ENCODE results near the gene SYT1.

SYT1 gene

DNA sequence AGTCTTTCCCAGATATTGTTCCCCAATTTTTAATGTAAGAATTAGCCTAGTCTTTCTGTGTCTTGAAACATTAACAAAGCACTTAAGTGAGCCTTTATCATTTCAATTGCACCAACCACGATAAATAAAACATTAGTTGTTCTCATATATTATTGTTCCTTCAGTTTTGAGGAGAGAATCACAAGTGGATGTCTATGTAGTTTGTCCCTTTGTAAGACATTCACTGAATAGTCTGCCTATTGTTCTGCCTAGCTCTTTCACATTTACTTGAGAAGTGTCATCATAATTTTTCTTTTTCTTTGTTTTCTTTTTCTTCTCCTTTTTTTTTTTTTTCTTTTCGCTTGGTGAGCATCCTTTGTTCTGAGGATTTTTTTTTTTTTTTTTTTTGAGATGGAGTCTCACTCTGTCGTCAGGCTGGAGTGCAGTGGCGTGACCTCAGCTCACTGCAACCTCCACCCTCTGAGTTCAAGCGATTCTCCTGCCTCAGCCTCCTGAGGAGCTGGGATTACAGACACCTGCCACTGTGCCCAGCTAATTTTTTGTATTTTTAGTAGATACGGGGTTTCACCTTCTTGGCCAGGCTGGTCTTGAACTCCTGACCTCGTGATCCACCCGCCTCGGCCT, 129.7 kb downstream of the SYT1 start:
- ATAC-seq = no peak
- TF ChIP-seq RARB (CRISPR knock-in tag; IDR thresholded peaks at IDR 0.05) (no peak), TOX (CRISPR knock-in tag; IDR thresholded peaks at IDR 0.05; ENCODE audit: borderline replicate concordance) (no peak), ZFP3 (CRISPR knock-in tag; IDR thresholded peaks at IDR 0.05) (no peak), ZNF70 (CRISPR knock-in tag; IDR thresholded peaks at IDR 0.05) (no peak), ZFP30 (CRISPR knock-in tag; IDR thresholded peaks at IDR 0.05) (no peak), ZNF565 (CRISPR knock-in tag; conservative IDR thresholded peaks at IDR 0.05; ENCODE audit: low read depth) (no peak), ISL1 (CRISPR knock-in tag; IDR thresholded peaks at IDR 0.05) (no peak), OSR1 (CRISPR knock-in tag; IDR thresholded peaks at IDR 0.05) (no peak), SNAI2 (CRISPR knock-in tag; IDR thresholded peaks at IDR 0.05) (no peak), TCF4 (CRISPR knock-in tag; IDR thresholded peaks at IDR 0.05; ENCODE audit: borderline replicate concordance) (no peak), ARNTL (CRISPR knock-in tag; IDR thresholded peaks at IDR 0.05; ENCODE audit: borderline replicate concordance, low read depth) (no peak), ZNF8 (CRISPR knock-in tag; IDR thresholded peaks at IDR 0.05) (no peak), GLIS3 (CRISPR knock-in tag; IDR thresholded peaks at IDR 0.05) (no peak)
- TF ChIP-seq, protein P1, sequence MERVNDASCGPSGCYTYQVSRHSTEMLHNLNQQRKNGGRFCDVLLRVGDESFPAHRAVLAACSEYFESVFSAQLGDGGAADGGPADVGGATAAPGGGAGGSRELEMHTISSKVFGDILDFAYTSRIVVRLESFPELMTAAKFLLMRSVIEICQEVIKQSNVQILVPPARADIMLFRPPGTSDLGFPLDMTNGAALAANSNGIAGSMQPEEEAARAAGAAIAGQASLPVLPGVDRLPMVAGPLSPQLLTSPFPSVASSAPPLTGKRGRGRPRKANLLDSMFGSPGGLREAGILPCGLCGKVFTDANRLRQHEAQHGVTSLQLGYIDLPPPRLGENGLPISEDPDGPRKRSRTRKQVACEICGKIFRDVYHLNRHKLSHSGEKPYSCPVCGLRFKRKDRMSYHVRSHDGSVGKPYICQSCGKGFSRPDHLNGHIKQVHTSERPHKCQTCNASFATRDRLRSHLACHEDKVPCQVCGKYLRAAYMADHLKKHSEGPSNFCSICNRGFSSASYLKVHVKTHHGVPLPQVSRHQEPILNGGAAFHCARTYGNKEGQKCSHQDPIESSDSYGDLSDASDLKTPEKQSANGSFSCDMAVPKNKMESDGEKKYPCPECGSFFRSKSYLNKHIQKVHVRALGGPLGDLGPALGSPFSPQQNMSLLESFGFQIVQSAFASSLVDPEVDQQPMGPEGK (CRISPR knock-in tag; IDR thresholded peaks at IDR 0.05; ENCODE audit: borderline replicate concordance) = no peak

DNA sequence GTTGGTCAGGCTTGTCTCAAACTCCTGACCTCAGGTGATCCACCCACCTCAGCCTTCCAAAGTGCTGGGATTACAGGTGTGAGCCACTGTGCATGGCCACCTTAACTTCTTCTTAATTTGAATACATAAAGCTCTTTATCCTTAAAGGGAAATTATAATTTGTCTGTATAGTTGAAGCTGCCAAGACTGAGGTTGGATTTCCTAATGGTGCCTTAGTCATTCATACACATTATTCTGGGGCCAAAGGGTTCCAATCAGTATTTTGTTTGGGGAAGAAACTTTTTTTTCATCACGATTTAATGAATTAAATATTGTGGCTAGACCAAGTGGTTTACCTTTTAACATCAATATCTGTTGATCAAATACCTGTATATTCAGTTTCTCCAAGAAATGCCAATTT, 135.9 kb downstream of the SYT1 start:
- ATAC-seq = no peak
- TF ChIP-seq ESRRG (CRISPR knock-in tag; IDR thresholded peaks at IDR 0.05) (no peak), ISL1 (CRISPR knock-in tag; IDR thresholded peaks at IDR 0.05) (no peak), SNAI2 (CRISPR knock-in tag; IDR thresholded peaks at IDR 0.05) (no peak), OSR1 (CRISPR knock-in tag; IDR thresholded peaks at IDR 0.05) (no peak), BACH2 (CRISPR knock-in tag; IDR thresholded peaks at IDR 0.05; ENCODE audit: borderline replicate concordance) (no peak), ZNF565 (CRISPR knock-in tag; conservative IDR thresholded peaks at IDR 0.05; ENCODE audit: low read depth) (no peak), ZFP30 (CRISPR knock-in tag; IDR thresholded peaks at IDR 0.05) (no peak), ZNF8 (CRISPR knock-in tag; IDR thresholded peaks at IDR 0.05) (no peak), TOX (CRISPR knock-in tag; IDR thresholded peaks at IDR 0.05; ENCODE audit: borderline replicate concordance) (no peak), PPARA (CRISPR knock-in tag; IDR thresholded peaks at IDR 0.05; ENCODE audit: borderline replicate concordance) (no peak), CSDC2 (CRISPR knock-in tag; IDR thresholded peaks at IDR 0.05) (no peak), ZFP3 (CRISPR knock-in tag; IDR thresholded peaks at IDR 0.05) (no peak), GLIS3 (CRISPR knock-in tag; IDR thresholded peaks at IDR 0.05) (no peak), ARNTL (CRISPR knock-in tag; IDR thresholded peaks at IDR 0.05; ENCODE audit: borderline replicate concordance, low read depth) (no peak)
- TF ChIP-seq, protein P2, sequence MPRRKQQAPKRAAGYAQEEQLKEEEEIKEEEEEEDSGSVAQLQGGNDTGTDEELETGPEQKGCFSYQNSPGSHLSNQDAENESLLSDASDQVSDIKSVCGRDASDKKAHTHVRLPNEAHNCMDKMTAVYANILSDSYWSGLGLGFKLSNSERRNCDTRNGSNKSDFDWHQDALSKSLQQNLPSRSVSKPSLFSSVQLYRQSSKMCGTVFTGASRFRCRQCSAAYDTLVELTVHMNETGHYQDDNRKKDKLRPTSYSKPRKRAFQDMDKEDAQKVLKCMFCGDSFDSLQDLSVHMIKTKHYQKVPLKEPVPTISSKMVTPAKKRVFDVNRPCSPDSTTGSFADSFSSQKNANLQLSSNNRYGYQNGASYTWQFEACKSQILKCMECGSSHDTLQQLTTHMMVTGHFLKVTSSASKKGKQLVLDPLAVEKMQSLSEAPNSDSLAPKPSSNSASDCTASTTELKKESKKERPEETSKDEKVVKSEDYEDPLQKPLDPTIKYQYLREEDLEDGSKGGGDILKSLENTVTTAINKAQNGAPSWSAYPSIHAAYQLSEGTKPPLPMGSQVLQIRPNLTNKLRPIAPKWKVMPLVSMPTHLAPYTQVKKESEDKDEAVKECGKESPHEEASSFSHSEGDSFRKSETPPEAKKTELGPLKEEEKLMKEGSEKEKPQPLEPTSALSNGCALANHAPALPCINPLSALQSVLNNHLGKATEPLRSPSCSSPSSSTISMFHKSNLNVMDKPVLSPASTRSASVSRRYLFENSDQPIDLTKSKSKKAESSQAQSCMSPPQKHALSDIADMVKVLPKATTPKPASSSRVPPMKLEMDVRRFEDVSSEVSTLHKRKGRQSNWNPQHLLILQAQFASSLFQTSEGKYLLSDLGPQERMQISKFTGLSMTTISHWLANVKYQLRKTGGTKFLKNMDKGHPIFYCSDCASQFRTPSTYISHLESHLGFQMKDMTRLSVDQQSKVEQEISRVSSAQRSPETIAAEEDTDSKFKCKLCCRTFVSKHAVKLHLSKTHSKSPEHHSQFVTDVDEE (CRISPR knock-in tag; IDR thresholded peaks at IDR 0.05) = no peak
- TF ChIP-seq, protein P3, sequence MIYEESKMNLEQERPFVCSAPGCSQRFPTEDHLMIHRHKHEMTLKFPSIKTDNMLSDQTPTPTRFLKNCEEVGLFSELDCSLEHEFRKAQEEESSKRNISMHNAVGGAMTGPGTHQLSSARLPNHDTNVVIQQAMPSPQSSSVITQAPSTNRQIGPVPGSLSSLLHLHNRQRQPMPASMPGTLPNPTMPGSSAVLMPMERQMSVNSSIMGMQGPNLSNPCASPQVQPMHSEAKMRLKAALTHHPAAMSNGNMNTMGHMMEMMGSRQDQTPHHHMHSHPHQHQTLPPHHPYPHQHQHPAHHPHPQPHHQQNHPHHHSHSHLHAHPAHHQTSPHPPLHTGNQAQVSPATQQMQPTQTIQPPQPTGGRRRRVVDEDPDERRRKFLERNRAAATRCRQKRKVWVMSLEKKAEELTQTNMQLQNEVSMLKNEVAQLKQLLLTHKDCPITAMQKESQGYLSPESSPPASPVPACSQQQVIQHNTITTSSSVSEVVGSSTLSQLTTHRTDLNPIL (CRISPR knock-in tag; IDR thresholded peaks at IDR 0.05; ENCODE audit: low read depth) = no peak
- TF ChIP-seq, protein P1 (CRISPR knock-in tag; IDR thresholded peaks at IDR 0.05; ENCODE audit: borderline replicate concordance) = no peak
- TF ChIP-seq, protein P4, sequence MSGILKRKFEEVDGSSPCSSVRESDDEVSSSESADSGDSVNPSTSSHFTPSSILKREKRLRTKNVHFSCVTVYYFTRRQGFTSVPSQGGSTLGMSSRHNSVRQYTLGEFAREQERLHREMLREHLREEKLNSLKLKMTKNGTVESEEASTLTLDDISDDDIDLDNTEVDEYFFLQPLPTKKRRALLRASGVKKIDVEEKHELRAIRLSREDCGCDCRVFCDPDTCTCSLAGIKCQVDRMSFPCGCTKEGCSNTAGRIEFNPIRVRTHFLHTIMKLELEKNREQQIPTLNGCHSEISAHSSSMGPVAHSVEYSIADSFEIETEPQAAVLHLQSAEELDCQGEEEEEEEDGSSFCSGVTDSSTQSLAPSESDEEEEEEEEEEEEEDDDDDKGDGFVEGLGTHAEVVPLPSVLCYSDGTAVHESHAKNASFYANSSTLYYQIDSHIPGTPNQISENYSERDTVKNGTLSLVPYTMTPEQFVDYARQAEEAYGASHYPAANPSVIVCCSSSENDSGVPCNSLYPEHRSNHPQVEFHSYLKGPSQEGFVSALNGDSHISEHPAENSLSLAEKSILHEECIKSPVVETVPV (CRISPR knock-in tag; IDR thresholded peaks at IDR 0.05) = no peak

Data from SK-N-SH treated with all-trans-retinoic acid at 6 μM for 48 hours (cell line).